DND-41 (cell line): Measurements from ENCODE around the gene SLIT1.

Experiments
- ATAC-seq: fragments of 200-7000 bp; cut with Tn5 transposase; 3 replicates; pipeline ENCODE4 v1.9.1; 2021; ENCODE audit warnings: low read depth; ENCODE audit not compliant: insufficient read depth
- DNase-seq: peaks from one replicate; pipeline ENCODE4 v3.0.0-alpha.2; 2020
- H2AFZ ChIP-seq: 2 replicates; pipeline ENCODE4 v1.6.0; 2012; ENCODE audit warnings: low read depth, low read length
- H3K27ac ChIP-seq: 2 replicates; pipeline ENCODE4 v1.5.1; 2012; ENCODE audit warnings: low read length, inconsistent platforms
- H3K27me3 ChIP-seq: fragments of 200-600 bp; sonication (generic); 2 replicates; pipeline ENCODE4 v1.6.0; 2012; ENCODE audit warnings: low read length, mild to moderate bottlenecking, inconsistent platforms; ENCODE audit not compliant: insufficient read depth, poor library complexity
- H3K36me3 ChIP-seq: 2 replicates; pipeline ENCODE4 v1.5.1; 2012; ENCODE audit warnings: low read length, inconsistent platforms; ENCODE audit not compliant: insufficient read depth
- H3K4me1 ChIP-seq: 2 replicates; pipeline ENCODE4 v1.5.1; 2012; ENCODE audit warnings: mild to moderate bottlenecking, low read length; ENCODE audit not compliant: insufficient read depth
- H3K4me2 ChIP-seq: 2 replicates; pipeline ENCODE4 v1.6.0; 2012; ENCODE audit warnings: mild to moderate bottlenecking, moderate library complexity, low read length, inconsistent platforms; ENCODE audit not compliant: insufficient read depth
- H3K4me3 ChIP-seq, 2 experiments: fragments of 200-600 bp in 1 of 2; shearing (Covaris generic) in 1 of 2; 2 replicates each; pipeline ENCODE4 v1.5.1; 2012 to 2016; ENCODE audit warnings: inconsistent platforms in 2 of 2, low read length in 2 of 2, mild to moderate bottlenecking in 2 of 2, low read depth in 1 of 2, moderate library complexity in 1 of 2
- H3K79me2 ChIP-seq: 2 replicates; pipeline ENCODE4 v1.6.0; 2012; ENCODE audit warnings: low read length, inconsistent platforms; ENCODE audit not compliant: insufficient read depth
- H3K9ac ChIP-seq: 2 replicates; pipeline ENCODE4 v1.6.0; 2012; ENCODE audit warnings: low read depth, mild to moderate bottlenecking, inconsistent platforms, low read length, moderate library complexity
- H3K9me3 ChIP-seq: 2 replicates; pipeline ENCODE4 v1.5.1; 2012; ENCODE audit warnings: low read length, moderate library complexity, mild to moderate bottlenecking, inconsistent platforms; ENCODE audit not compliant: insufficient read depth, severe bottlenecking
- H4K20me1 ChIP-seq: 2 replicates; pipeline ENCODE4 v1.6.0; 2012; ENCODE audit warnings: low read length; ENCODE audit not compliant: insufficient read depth
- EZH2 ChIP-seq: IDR thresholded peaks from 3 replicates; pipeline ENCODE4 v1.6.1; 2012; ENCODE audit warnings: borderline replicate concordance, low read depth, mild to moderate bottlenecking, moderate library complexity, low read length, inconsistent platforms; ENCODE audit not compliant: severe bottlenecking
- TF ChIP-seq, protein P1 (sequence below): IDR thresholded peaks from 2 replicates; pipeline ENCODE4 v1.5.1; 2012; ENCODE audit warnings: borderline replicate concordance, low read length, moderate library complexity, mild to moderate bottlenecking; ENCODE audit not compliant: poor library complexity, severe bottlenecking; ENCODE audit errors: extremely low read depth

Gene SLIT1

DNA sequence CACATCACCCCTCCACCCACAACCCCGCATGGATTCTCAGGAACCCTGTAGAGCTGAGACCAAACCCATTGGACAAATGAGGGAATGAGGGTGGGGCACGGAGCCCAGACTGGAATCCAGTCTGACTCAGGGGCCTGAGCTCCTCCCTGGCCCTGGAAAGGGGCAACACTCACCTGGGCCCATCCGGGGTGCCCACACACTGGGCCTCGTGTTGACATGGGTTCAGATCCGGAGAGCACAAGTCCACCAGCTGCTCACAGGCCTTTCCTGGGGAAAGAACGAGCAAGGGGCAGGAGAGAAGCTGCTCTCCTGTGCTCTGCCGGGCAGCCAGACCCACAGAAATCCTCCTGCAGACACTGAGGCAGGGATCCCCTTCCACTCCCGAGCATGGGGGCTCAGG, 172.2 kb downstream of the SLIT1 start:
- no peaks in the 10 kb centered on the region for H4K20me1 ChIP-seq

DNA sequence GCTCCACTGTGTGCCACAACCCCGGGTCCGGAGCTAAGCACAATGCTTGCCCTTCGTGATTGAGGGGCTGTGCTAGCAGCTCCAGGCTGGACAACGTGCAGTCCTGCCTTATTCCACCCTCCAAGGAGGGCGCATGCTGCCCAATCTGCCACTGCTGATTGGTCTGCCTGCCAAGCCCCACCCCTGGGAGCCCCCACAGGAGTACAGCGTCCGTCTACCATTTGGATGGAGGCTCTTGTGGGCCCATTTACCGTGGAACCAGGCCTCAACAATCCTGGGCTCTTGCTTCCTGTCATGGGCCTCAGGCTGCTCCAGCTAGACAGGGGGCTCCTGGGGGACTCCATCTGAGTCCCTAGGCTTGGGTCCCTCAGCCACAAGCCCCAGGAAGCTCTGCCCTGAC, 173.3 kb downstream of the SLIT1 start:
- H3K36me3 ChIP-seq = no peaks in the 10 kb centered on the region
- TF ChIP-seq, protein P1, sequence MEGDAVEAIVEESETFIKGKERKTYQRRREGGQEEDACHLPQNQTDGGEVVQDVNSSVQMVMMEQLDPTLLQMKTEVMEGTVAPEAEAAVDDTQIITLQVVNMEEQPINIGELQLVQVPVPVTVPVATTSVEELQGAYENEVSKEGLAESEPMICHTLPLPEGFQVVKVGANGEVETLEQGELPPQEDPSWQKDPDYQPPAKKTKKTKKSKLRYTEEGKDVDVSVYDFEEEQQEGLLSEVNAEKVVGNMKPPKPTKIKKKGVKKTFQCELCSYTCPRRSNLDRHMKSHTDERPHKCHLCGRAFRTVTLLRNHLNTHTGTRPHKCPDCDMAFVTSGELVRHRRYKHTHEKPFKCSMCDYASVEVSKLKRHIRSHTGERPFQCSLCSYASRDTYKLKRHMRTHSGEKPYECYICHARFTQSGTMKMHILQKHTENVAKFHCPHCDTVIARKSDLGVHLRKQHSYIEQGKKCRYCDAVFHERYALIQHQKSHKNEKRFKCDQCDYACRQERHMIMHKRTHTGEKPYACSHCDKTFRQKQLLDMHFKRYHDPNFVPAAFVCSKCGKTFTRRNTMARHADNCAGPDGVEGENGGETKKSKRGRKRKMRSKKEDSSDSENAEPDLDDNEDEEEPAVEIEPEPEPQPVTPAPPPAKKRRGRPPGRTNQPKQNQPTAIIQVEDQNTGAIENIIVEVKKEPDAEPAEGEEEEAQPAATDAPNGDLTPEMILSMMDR = no peak
- no peak for TF ChIP-seq EZH2
- no peaks in the 10 kb centered on the region for H4K20me1 ChIP-seq
- H3K27me3 ChIP-seq = no peaks in the 10 kb centered on the region
- no peak for ATAC-seq
- H3K79me2 ChIP-seq = no peaks in the 10 kb centered on the region
- no peak for DNase-seq
- no peak overlapping the region for H3K4me2 ChIP-seq
- peaks cover 6% of the 10 kb centered on the region for H3K9me3 ChIP-seq
- peaks cover 9% of the 10 kb centered on the region for H3K4me1 ChIP-seq
- no peak overlapping the region for H3K27ac ChIP-seq
- H2AFZ ChIP-seq = no peak overlapping the region
- H3K9ac ChIP-seq = no peak overlapping the region
- H3K4me3 ChIP-seq = no peak overlapping the region

More for the DNA sequence above, 172.2 kb downstream of the SLIT1 start:
- no peak for TF ChIP-seq EZH2
- TF ChIP-seq, protein P1 = no peak
- Histone ChIP-seq H3K4me1 (peaks cover 9% of the 10 kb centered on the region), H3K9ac (no peak overlapping the region), H3K27me3 (no peaks in the 10 kb centered on the region), H3K4me3 (no peak overlapping the region), H3K27ac (no peak overlapping the region), H3K79me2 (no peaks in the 10 kb centered on the region), H3K9me3 (no peaks in the 10 kb centered on the region), H3K36me3 (no peaks in the 10 kb centered on the region), H2AFZ (no peak overlapping the region), H3K4me2 (no peak overlapping the region)
- DNase-seq = no peak
- ATAC-seq = no peak

DNA sequence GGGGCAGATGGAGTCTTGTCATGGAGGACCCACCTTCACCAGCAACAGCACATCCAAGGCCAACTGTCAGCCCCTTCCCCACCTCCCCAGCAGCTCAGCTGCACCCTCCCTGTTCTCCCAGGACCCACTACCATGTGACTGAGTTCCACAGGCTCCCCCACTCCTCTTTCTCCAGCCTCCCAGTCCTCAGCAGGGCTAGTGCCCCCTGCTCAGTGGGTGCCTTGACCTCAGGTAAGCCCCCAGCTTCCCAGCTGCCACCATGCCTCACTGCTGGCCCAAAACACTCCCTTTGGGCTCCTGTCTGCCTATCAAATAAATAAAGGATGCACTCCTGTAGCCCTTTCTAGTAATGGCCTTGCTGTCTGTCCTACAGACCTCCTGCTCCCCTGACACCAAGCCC, 174.4 kb downstream of the SLIT1 start:
- H3K4me3 ChIP-seq = no peak overlapping the region
- no peak overlapping the region for H2AFZ ChIP-seq
- H3K36me3 ChIP-seq = no peaks in the 10 kb centered on the region
- no peaks in the 10 kb centered on the region for H3K79me2 ChIP-seq
- no peak for ATAC-seq
- TF ChIP-seq, protein P1 = no peak
- TF ChIP-seq EZH2 = no peak
- no peak overlapping the region for H3K4me2 ChIP-seq
- H3K9ac ChIP-seq = no peak overlapping the region
- no peaks in the 10 kb centered on the region for H3K27me3 ChIP-seq
- H4K20me1 ChIP-seq = no peaks in the 10 kb centered on the region
- H3K9me3 ChIP-seq = peaks cover 11% of the 10 kb centered on the region
- DNase-seq = no peak
- H3K27ac ChIP-seq = no peak overlapping the region
- H3K4me1 ChIP-seq = peaks cover 1% of the 10 kb centered on the region; the same call in 1 of the 2 replicates

DNA sequence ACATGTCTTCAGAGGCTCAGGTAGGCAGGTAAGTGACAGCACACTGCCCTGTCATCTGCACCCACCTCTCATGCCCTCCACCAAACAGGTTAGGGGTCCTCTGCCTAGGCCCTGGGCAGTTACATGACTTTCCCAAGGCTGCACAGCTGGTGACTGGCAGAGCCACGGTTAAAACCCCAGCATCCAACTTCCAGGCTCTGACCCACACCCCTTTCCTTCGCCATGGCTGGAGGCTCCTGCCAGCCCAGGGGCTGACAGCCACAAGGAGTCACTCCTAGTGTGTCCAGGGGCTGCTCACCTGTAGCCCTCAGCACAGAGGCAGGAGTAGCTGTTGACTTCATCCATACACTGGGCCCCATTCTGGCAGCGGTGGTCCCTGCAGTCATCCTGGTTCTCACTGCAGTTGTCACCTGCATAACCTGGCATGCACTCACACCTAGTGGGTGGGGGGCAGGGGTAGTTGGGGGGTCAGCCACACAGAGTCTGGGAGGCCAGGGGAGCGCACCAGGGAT, 175.0 kb downstream of the SLIT1 start:
- H4K20me1 ChIP-seq = no peaks in the 10 kb centered on the region
- ATAC-seq = no peak
- H2AFZ ChIP-seq = no peak overlapping the region
- no peak overlapping the region for H3K4me3 ChIP-seq
- no peaks in the 10 kb centered on the region for H3K4me1 ChIP-seq
- H3K9ac ChIP-seq = no peak overlapping the region
- no peak for TF ChIP-seq EZH2
- TF ChIP-seq, protein P1 = no peak
- H3K27me3 ChIP-seq = no peaks in the 10 kb centered on the region
- peaks cover 11% of the 10 kb centered on the region for H3K9me3 ChIP-seq
- H3K79me2 ChIP-seq = no peaks in the 10 kb centered on the region
- H3K4me2 ChIP-seq = no peak overlapping the region
- DNase-seq = no peak
- H3K36me3 ChIP-seq = no peaks in the 10 kb centered on the region
- no peak overlapping the region for H3K27ac ChIP-seq
